Measurements from ENCODE around the gene PRKCE. TPM values are rescaled to one million over a fixed set of nuclear protein-coding genes. Genes with fewer than 3 reads are reported as not detected.

Gene PRKCE
- total and polyA plus RNA-seq, 2 experiments from 2014 or later, result 0.94 to 1.2 TPM

DNA sequence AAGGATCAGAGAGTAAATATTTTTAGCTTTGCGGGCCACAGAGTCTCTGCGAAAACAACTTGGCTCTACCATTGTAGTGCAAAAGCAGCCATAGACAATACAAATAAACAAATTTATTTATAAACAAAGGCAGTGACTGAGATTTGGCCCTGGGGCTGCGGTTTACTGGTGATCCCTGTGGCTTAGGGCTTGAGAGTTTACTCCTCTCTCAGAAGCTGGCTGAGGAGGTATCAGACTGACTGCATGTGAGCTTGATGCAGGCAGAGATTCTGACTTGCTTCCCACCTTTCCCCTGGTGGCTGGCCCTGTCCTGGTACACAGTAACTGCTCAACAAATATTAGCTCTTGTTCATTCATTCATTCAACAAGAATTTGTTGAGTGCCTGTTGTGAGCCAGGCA, 81.5 kb downstream of the PRKCE start:
- no peak overlapping the region for H3K4me3 Mint-ChIP-seq
- no peak; the same call in 1 of the 3 replicates for ATAC-seq

DNA sequence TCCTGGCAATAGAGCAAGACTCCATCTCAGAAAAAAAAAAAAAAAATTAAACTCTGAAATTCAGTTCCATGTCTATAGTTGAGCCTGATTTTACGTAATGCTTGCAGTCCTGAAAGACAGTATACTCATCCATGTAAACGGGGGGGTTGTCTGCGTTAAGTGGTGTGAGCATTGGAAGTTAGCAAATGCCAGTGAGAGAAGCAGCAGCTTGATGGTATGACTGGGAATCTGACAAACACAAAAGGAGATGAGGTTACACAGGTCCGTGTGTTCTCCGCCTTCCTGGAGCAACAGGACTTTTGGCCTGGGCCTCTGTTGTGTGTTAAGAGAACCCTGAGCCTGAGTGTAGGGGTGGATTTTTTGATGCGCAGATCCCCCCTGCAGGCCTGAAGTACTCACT, 82.9 kb downstream of the PRKCE start:
- TF ChIP-seq JUNB (IDR thresholded peaks at IDR 0.05; ENCODE audit: unreplicated experiment) (no peak), POLR2AphosphoS5 (IDR thresholded peaks at IDR 0.05; ENCODE audit: low read depth) (no peak)
- Histone ChIP-seq H3K4me2 (no peak overlapping the region), H2AFZ (no peak overlapping the region), H4K20me1 (replicated peaks; ENCODE audit: insufficient read depth) (no peaks in the 10 kb centered on the region), H3K4me3 (no peak overlapping the region), H3F3A (replicated peaks; ENCODE audit: low read depth) (no peaks in the 10 kb centered on the region), H3K27ac (ENCODE audit: low read depth) (no peak overlapping the region), H3K36me3 (ENCODE audit: insufficient read depth) (no peaks in the 10 kb centered on the region), H3K79me2 (replicated peaks; ENCODE audit: insufficient read depth) (no peaks in the 10 kb centered on the region), H3K4me1 (ENCODE audit: insufficient read depth) (peaks cover 4% of the 10 kb centered on the region; the same call in 1 of the 2 replicates), H3K9me2 (ENCODE audit: insufficient read depth) (no peaks in the 10 kb centered on the region; the same call in 1 of the 2 replicates), H3K27me3 (ENCODE audit: insufficient read depth) (no peaks in the 10 kb centered on the region)
- Mint-ChIP-seq H3K4me1 (peaks cover 20% of the 10 kb centered on the region), H3K36me3 (ENCODE audit: low read depth) (no peaks in the 10 kb centered on the region), H3K27me3 (ENCODE audit: insufficient read depth, low read depth, poor library complexity) (peaks cover 9% of the 10 kb centered on the region), H3K27ac (no peak overlapping the region), H3K9me3 (no peaks in the 10 kb centered on the region), H3K4me3 (no peak overlapping the region)
- ATAC-seq (no peak; the same call in 2 of the 3 replicates), DNase-seq (ENCODE audit: low spot score) (no peak)

More for the DNA sequence above, 81.5 kb downstream of the PRKCE start:
- H3K27me3 Mint-ChIP-seq (ENCODE audit: insufficient read depth, low read depth, poor library complexity), result peaks cover 9% of the 10 kb centered on the region
- peaks cover 17% of the 10 kb centered on the region for H3K4me1 Mint-ChIP-seq
- Histone ChIP-seq H3F3A (replicated peaks; ENCODE audit: low read depth) (no peaks in the 10 kb centered on the region), H3K4me2 (no peak overlapping the region), H2AFZ (no peak overlapping the region), H3K9me2 (ENCODE audit: insufficient read depth) (no peaks in the 10 kb centered on the region; the same call in 1 of the 2 replicates), H3K36me3 (ENCODE audit: insufficient read depth) (no peaks in the 10 kb centered on the region), H3K27me3 (ENCODE audit: insufficient read depth) (no peaks in the 10 kb centered on the region), H3K4me1 (ENCODE audit: insufficient read depth) (peaks cover 4% of the 10 kb centered on the region; the same call in 1 of the 2 replicates), H3K4me3 (no peak overlapping the region), H3K79me2 (replicated peaks; ENCODE audit: insufficient read depth) (no peaks in the 10 kb centered on the region), H3K27ac (ENCODE audit: low read depth) (no peak overlapping the region), H4K20me1 (replicated peaks; ENCODE audit: insufficient read depth) (no peaks in the 10 kb centered on the region)
- no peak overlapping the region for H3K27ac Mint-ChIP-seq
- DNase-seq (ENCODE audit: low spot score), result no peak
- H3K9me3 Mint-ChIP-seq, result no peaks in the 10 kb centered on the region
- H3K36me3 Mint-ChIP-seq (ENCODE audit: low read depth), result no peaks in the 10 kb centered on the region
- TF ChIP-seq, protein P1, sequence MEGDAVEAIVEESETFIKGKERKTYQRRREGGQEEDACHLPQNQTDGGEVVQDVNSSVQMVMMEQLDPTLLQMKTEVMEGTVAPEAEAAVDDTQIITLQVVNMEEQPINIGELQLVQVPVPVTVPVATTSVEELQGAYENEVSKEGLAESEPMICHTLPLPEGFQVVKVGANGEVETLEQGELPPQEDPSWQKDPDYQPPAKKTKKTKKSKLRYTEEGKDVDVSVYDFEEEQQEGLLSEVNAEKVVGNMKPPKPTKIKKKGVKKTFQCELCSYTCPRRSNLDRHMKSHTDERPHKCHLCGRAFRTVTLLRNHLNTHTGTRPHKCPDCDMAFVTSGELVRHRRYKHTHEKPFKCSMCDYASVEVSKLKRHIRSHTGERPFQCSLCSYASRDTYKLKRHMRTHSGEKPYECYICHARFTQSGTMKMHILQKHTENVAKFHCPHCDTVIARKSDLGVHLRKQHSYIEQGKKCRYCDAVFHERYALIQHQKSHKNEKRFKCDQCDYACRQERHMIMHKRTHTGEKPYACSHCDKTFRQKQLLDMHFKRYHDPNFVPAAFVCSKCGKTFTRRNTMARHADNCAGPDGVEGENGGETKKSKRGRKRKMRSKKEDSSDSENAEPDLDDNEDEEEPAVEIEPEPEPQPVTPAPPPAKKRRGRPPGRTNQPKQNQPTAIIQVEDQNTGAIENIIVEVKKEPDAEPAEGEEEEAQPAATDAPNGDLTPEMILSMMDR (conservative IDR thresholded peaks at IDR 0.05; ENCODE audit: low read depth in 2 of 2), result no peak
- no peak for TF ChIP-seq POLR2AphosphoS5 (IDR thresholded peaks at IDR 0.05; ENCODE audit: low read depth)

DNA sequence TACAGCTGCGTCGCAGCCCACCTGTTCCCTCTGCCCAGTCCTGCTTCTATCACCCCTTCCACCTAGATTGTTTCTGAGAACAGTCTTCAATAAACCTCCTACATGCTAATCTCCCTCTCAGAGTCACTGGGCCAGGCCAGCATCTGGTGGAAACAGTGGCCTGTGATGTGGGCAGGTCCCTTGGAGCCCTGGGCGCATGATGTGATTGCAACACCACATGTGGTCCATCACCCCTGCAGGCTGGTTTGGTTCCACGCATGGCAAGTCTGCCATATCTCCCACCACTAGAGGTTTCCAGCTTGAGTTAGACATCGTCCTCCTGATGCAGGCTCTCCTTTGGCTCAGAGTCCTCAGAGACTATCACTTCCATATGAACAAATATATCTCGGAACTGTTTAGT, 83.5 kb downstream of the PRKCE start:
- no peak overlapping the region for H3K27ac ChIP-seq (ENCODE audit: low read depth)
- H3K27ac Mint-ChIP-seq, result no peak overlapping the region
- no peak for ATAC-seq
- H3K4me2 ChIP-seq, result no peak overlapping the region
- H3K4me1 Mint-ChIP-seq, result peaks cover 24% of the 10 kb centered on the region
- no peak overlapping the region for H3K4me3 Mint-ChIP-seq
- H3K27me3 Mint-ChIP-seq (ENCODE audit: insufficient read depth, low read depth, poor library complexity), result peaks cover 9% of the 10 kb centered on the region
- no peaks in the 10 kb centered on the region for H3K36me3 ChIP-seq (ENCODE audit: insufficient read depth)
- no peak overlapping the region for H3K4me3 ChIP-seq
- peaks cover 4% of the 10 kb centered on the region; the same call in 1 of the 2 replicates for H3K4me1 ChIP-seq (ENCODE audit: insufficient read depth)
- H3K36me3 Mint-ChIP-seq (ENCODE audit: low read depth), result no peaks in the 10 kb centered on the region
- H3F3A ChIP-seq (replicated peaks; ENCODE audit: low read depth), result no peaks in the 10 kb centered on the region
- H3K9me2 ChIP-seq (ENCODE audit: insufficient read depth), result no peaks in the 10 kb centered on the region; the same call in 1 of the 2 replicates
- H3K27me3 ChIP-seq (ENCODE audit: insufficient read depth), result no peaks in the 10 kb centered on the region
- no peak overlapping the region for H2AFZ ChIP-seq
- DNase-seq (ENCODE audit: low spot score), result no peak
- no peaks in the 10 kb centered on the region for H3K9me3 Mint-ChIP-seq
- TF ChIP-seq, protein P1 (conservative IDR thresholded peaks at IDR 0.05; ENCODE audit: low read depth in 2 of 2), result no peak
- no peaks in the 10 kb centered on the region for H3K79me2 ChIP-seq (replicated peaks; ENCODE audit: insufficient read depth)
- no peaks in the 10 kb centered on the region for H4K20me1 ChIP-seq (replicated peaks; ENCODE audit: insufficient read depth)
